Measurements from ENCODE around the gene TAPBP.

- no peak for TF ChIP-seq POLR2AphosphoS5 (IDR thresholded peaks at IDR 0.05)
- TF ChIP-seq CTCF (IDR thresholded peaks at IDR 0.05) = no peak
- no peak for TF ChIP-seq POLR2A (IDR thresholded peaks at IDR 0.05)
These were observed 25.3 kb upstream of the TAPBP start for GRCh38 chr6:33339193-33339592.

Data from sigmoid colon (tissue), 4 donors.